Tibial nerve (tissue), 3 donors: ENCODE results near the gene MIOX.

Source experiments
- CTCF ChIP-seq, 5 experiments: fragments of 200-600 bp in 3 of 5; fragments of 450-650 bp in 2 of 5; sonication (generic) in 3 of 5; IDR thresholded peaks; one replicate each; pipeline ENCODE4 v1.5.1; 2016 to 2019; ENCODE audit warnings: antibody characterized with exemption in 5 of 5, mild to moderate bottlenecking in 3 of 5, moderate library complexity in 2 of 5
- POLR2A ChIP-seq, 2 donors: fragments of 450-650 bp; IDR thresholded peaks; one replicate each; pipeline ENCODE4 v1.6.1; 2017; ENCODE audit warnings: antibody characterized with exemption in 2 of 2, mild to moderate bottlenecking in 2 of 2, moderate library complexity in 2 of 2

- TF ChIP-seq CTCF (IDR thresholded peaks at IDR 0.05) (peak in 2 of 5 experiments; percentile 54 to 56), POLR2A (IDR thresholded peaks at IDR 0.05) (no peak)
Observed at GRCh38 chr22:50525858-50526107, 39.1 kb downstream of the MIOX start.
